Stimulated activated CD4-positive, alpha-beta T cell treated with anti-CD3 and anti-CD28 coated beads, Interleukin-1b, Interleukin-23, amount 100 ng/mL, for 48 hours (primary cell): Measurements from ENCODE around the gene DYNC1LI2.
"Not testable (repeated sequence)": the region's sequence is repeated elsewhere in the genome, so short reads cannot be mapped to it uniquely, and the experiment has no call there.

Experiments used
- DNase-seq: peaks from one replicate; pipeline ENCODE4 v3.0.0-alpha.2; 2020

DYNC1LI2 gene

DNA sequence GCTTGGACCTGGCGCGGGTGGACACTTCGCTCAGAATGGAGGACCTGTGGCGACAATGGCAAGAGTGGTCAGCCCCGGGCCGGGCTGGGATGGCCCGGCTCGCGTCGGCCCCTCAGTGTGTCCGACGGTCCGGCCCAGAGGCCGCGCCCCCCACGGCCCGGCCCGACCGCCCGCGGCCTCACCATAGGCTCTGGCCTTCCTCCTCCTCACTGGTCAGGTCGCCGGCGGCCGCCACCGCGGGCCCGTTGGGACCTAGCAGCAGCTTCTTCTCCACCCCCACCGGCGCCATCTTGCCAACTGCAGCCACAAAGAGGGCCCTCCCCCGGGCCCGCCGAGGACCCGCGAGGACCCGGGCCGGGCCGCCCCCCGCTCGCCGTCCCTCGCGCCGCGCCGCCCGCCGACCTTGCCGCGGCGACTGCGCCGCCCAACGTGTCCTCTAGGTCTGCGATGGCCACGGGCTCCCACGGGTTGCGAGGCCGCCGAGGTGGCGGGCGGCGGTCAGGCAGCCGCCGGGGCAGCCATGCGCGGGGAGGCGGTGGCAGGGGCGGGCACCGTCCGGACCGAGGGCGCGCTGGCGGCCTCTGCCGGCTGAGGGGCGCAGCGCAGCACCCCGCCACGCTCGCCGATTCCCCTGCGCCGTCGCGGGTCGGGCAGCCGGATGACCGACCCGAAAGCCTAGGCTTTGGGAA is at the start of gene DYNC1LI2:
TSS of gene DYNC1LI2 (minus strand) at position 307 of the 689 bp plus-strand sequence. CDS start at position 289, 18 bp downstream.
- DNase-seq, result peak; percentile 80

DNA sequence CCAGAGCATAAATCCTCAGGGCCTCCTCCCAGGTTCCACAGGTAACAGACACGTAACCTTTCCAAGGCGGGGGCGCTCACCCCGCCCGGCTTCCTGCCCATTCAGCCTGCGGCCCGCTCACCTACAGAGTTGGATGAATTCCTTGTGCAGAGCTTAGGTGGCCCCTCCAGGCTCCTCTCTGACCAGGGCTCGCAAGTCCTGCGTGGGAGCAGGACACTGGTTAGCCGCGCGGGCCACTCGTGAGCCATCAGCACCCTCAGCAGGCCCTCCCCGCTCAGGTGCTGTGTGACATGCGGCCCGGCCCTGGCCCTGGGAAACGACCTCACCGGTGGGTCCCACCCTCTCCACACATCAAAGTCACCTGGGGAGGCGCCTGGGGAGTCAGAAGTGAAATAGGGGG is 49.4 kb upstream of the DYNC1LI2 start:
- no peak for DNase-seq

DNA sequence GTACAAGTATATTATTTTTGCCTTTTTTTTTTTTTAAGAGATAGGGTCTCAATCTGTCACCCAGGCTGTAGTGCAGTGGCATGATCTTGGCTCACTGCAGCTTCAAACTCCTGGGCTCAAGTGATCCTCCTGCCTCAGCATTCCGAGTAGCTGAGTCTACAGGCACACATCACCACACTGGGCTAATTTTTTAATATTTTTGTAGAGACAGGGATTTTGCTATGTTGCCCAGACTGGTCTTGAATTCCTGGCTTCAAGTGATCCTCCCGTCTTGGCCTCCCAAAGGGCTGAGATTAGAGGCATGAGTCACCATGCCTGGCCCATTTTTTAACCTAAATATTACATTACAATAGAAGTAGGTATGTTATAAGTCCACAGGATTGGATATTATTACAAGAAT is 46.8 kb upstream of the DYNC1LI2 start:
- no peak for DNase-seq

DNA sequence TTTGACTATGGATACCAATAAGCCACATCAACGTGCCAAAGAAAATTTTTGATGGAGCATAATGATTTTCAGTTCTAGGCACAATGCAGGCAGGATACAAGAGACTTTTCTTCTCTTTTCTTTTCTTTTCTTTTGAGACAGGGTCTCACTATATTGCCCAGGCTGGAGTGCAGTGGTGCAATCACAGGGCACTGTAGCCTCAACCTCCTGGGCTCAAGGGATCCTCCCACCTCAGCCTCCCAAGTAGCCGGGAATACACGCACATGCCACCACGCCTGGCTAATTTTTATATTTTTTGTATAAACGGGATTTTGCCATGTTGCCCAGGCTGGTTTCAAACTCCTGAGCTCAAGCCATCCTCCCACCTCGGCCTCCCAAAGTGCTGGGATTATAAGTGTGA is 42.6 kb upstream of the DYNC1LI2 start:
- DNase-seq, result not testable (repeated sequence)

DNA sequence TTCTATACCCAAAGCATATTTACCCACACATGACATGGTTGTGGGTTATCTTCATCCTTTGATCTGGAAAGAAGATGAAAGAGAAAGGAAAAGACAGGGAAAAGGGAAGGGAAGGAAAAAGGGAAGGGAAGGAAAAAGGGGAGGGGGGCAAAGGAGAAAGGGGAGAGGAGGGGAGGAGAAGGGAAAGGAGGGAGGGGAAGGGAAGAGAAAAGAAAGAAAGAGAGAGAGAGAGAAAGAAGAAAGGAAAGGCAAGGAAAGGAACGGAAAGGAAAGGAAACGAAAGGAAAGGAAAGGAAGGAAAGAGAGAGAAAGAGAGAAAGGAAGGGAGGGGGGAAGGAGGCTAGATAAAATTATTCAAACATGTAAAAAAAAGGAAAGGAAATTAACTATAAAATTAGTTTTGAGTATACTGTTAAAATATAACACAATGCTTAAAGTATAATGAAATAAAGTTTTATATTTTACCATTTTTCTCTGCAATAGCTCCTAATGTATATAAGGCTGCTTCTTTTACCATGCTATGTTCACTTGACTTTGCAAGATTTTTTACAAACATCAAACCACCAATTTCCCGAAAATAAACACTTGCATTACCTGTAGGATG is 38.8 kb upstream of the DYNC1LI2 start:
- DNase-seq, result no peak

DNA sequence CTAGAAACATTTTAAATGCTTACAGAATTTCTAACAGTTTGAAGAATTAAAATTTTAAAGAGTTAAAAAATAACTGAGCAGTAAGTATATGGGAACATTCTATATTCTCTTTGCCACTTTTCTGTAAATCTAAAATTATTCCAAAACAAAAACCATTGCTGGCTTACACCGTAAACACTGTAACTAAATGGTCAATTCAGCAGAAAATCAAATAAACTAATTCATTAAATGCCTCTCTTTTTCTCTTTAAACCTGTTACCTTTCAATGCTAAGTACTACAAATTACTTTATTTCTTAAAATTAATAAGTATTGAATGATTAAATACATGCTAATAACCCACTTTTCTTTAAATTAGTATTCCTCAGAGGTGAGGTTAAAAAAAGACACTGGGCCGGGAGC is 36.0 kb upstream of the DYNC1LI2 start:
- DNase-seq, result no peak

DNA sequence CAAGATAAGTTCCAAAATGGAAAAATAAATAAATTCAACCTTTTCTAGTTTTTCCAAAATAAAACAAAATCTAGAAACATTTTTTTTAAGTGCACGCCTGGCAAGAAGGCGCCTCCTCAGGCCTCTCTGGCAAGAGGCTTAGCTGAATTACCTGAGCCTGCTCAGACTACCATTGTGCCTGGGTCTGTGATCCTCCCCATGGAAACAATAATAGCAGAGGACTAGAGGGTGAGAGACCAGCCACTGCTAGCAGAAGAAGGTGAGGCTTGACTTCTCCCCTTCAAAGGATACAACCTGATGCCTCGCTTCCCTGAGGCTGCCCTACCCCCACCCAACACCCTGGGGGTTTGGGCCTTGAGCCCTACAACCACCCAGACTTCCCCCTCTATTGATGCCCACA is 35.1 kb upstream of the DYNC1LI2 start:
- no peak for DNase-seq

DNA sequence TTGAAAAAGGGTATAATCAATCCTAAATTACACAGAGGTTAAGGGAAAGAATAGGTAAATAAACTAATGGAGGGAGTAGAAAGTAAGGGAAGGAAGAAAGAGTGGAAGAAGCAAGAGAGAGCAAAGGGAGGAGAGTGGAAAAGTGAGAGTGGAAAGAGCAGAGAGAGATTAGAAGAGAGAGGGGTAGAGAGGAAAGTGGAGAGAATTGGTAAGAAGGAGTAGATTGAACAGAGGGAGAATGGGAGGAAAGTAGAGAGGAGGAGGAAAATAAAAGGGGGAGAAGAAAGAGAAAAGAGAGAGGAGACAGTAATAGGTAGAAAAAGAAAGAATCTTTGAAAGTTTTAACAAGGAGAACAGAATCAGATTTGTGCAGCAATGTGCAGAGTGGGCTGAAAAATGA is 25.0 kb upstream of the DYNC1LI2 start:
- no peak for DNase-seq

DNA sequence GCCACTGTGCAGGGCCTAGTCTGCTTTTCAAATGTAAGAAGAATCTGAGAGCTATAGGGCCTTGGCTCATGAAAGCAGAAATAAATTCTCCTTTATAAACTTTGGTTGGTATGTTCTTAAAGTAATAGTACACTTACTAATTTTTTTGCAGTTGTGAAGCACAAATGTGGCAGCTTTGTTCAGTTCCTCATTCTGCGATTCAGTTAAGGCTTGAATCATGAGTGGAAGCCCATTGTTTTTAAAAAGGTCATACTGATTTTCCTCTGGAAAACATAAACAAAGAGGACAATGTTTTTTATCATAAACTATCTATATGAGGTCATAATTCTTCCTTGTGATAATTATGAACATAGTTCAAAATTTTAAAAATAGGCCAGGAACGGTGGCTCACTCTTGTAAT is 23.6 kb upstream of the DYNC1LI2 start:
- no peak for DNase-seq

DNA sequence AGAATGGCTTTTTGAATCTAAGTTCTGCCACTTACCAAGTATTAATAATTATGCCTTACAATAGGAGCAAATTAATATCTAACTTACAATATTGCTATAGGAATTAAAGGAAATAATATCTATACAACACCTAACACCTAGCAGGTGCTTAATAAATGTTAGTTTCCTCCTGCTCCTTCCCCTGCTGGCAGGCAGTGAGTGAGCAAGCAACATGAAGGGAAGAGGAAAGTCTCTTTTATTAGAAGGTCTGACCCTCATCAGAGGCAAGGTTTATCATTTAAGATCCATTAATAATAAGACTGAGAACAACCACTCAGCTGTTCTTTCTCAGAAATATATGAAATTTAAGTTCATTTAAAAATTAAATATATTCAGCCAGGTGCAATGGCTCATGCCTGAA is 6.7 kb upstream of the DYNC1LI2 start:
- DNase-seq, result no peak

DNA sequence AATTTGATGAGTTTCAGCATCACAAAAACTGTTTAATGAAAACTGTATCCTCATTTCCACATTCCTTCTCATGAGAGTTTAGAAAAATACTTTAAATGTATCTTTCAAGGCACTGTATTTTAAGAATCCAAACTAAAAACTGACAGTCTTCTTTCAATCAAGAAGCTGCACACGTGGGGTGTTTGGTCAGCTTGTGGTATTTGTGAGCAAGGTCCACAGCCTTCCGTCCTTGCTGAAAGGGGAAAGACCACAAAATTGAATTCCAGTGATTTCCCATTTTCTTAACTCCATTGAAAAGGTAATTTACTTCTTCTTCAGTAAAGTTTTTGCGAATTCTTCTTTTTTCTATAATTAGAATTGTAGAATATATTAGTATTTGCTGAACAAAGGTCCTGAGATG is 3.4 kb upstream of the DYNC1LI2 start:
- DNase-seq, result no peak

DNA sequence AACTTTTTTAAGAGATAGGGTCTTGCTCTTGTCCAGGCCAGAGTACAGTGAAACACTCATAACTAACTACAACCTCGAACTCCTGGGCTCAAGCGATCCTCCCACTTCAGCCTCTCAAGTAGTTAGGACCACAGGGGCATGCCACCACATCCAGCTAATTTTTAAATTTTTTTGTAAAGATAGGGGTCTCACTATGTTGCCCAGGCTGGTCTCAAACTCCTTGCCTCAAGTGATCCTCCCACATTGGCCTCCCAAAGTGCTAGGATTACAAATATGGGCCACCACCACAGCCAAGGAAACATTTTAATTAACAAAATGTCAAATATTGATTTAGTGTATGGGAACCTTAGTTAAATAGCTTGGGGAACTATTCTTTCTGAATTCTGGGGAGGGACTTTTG is 2.8 kb upstream of the DYNC1LI2 start:
- no peak for DNase-seq

DNA sequence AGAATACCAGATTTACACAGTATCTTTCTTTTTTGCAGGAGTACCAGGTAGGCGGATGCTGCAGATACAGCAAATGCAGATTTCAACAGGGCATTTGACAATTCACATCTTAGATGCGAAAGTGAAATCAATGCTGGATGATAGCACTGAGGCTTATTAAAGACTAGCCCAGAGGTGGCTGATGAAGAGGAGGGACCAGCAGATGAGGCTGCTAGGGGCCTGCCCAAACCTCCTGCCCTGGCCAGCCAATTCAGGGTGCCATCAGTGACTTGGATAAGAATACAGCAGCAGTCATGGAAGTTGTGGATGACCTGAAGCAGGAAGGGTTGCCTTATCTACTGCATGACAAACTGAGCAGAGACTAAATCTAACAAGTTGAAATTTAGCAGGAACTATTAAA is 1.5 kb upstream of the DYNC1LI2 start:
- no peak for DNase-seq

DNA sequence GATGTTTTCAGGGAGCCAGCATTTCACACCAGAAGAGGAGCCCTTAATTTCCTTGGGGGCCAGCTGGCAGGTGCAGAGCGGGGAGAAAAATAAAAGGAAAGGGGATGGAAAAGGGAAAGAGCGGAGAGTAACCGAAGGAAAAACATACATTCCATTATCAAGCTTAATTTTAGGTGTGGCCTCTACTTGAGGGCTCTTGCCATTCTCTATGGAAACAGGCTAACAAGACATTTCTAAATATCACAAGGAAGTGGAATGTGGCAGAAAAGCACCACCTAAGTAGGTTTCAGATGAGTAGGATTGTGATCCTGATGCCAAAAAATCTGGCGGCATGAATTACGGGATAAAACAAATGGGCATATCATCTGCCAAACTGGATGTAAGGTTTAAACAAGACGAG is 970 bp upstream of the DYNC1LI2 start:
- DNase-seq, result no peak

DNA sequence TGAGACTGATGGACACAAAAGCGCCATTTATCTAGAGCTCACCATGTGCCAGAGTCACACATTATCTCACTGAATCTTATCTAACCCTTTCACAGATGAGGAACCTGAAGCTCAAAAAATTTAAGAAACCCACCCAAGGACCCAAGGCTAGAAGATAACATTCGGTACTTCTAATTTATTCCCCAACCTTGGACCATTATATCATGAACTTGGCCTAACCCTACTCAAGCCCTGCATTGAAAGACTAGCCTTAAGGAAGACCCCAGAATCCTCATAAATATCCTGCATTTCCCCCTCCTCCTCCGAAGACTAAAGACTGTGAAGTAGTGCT is 548 bp upstream of the DYNC1LI2 start:
- no peak for DNase-seq

DNA sequence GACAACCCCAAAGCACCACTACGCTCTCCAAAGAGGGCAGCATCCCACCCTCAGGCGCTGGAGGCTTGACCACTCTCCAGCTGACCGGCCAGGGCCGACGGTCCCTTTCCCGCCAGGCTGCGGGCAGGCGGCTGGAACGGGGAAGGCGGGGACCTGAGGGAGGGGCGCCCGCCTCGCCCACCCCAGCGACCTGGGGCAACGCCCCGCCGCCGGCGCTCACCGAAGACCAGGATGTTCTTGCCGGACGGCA is 431 bp downstream of the DYNC1LI2 start:
- DNase-seq, result no peak

DNA sequence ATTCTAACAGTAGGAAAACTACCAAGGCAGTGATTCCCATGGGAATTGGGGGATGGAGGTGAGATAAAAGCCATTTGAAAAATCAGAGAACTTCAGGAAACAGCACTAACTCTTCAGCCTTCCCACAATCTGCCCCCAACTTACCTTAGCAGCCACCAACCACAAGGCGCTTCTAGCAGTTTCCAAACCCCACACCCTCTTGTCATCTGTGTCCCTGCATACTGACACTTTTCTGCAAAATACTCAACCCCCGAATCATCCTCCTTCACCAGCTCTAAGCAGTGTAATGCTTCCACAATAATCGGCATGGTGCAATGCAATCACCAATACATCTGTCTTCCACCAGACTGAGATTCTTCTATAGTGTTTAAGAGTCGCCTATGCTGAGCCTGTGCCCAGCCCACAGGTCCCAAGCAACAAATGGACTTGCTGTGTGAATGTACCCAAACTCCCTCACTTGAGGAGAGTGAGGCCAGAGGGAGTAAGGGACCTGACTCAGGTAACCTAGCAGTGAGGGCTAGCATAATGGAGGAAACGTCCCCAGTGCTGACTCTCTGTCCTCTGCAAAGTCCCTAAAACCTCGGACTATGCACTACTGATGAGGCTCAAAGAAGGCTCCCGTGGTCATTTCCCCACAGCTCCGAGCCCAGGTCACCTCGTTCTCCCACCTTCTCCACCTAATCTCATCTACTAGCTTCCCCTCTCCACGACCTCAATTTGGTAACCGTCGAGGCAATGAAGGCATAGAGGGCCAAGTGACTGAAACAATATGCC is 943 bp downstream of the DYNC1LI2 start:
- no peak for DNase-seq

DNA sequence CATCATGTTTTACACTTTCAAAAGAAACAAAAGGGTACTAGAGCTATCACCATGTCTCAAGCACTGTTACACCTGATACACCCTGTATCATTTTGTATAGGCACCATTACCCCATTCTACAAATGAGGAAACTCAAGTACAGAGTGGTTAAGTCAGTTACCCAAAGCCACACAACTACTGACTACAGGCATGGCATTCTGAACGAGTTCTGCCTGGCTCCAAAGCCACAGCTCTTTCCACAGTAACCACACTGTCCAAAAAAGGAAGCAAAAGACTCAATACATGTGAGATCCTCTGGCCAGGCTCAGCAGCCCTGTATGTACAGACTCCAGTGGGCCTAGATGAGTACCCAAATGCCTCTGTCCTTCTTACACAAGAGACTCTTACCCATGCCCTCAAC is 4.7 kb downstream of the DYNC1LI2 start:
- DNase-seq, result no peak

DNA sequence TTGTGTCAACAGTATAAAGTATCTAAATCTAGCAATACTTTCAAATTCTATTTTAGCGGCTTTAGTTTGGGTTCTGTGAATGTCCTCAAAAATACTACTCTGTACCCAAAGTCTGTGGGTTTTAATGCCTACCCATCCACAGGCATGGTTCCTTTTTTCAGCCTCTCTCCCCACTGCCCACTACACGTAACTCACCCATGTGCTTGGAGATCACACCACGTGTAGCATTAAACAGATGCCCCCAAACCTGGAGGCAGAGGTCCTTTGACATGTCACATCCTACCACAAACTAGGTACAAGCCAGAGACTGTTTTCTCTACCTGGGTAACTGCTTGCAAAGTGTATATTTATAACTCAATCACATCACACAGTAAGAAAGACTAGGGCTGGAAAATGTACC is 5.4 kb downstream of the DYNC1LI2 start:
- DNase-seq, result no peak

DNA sequence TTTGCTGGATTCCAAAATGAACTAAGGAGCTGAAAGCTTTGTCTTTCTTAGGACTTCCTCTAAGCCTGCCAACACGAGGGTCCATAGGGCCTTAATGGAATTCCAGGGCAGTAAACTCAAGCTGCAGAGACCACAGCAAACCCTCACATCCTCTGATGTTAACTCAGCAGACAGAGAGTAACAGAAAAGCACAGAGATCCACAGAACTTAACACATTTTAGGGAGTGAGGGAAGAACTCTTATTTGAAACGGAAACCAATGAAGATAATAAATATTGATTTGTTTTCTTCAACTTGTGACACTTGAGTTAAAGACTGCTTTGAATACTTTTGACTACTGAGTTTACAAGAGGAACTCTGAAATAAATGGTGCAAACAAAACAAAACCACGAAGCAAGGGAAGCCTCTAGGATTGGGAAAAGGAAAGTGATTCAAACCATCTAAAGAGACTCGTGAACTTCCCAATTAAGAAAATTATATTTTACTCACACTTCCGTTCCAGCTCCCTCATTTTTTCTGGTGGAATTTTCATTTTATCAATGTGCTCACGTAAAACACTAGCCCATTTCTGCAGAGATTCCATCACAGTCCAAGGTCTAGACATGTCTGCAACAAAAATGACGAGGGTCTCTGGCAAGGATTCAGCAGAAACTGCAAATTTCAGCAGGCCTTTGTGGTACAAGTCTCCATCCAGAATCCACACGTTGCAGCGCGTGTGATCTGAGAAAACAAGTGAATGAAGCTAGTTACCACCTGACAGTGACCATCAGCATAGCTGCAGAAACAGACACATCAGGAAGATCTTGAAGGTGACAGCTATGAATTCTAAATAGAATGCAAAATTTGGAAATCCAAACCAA is 9.2 kb downstream of the DYNC1LI2 start:
- no peak for DNase-seq

DNA sequence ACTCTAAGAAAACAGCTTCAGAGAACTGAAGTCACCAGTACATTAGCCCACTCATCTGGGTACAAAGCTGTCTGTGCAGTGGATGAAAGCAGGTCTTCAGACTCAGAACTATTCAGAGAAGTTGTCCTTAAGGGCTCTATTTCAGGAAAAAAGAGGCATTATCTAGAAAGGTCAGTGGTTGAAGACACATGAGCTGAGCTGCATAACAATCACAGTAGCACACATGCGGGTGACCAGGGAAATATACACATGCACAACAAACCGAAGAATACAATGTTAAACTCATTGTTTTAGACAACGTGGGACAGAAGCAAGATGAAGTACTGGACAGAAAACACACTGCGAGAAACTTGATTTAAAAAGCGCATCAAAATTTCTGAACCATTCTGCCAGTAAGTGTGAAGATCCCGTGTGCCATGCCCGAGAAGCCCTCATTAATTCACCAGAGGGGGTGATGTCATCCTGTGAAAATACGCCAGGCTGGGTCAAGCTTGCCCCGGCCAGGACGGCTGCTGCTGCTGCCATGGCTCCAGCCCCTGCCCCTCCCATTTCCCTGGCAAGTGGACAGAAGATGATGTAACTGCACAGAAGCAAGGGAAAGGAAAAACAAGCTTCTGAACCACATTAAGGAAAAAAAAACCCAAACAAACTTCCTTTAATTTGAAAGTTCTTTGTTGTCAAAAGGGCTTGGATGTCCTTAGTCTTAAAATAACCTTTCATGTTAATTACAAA is 10.1 kb downstream of the DYNC1LI2 start:
- DNase-seq, result no peak

DNA sequence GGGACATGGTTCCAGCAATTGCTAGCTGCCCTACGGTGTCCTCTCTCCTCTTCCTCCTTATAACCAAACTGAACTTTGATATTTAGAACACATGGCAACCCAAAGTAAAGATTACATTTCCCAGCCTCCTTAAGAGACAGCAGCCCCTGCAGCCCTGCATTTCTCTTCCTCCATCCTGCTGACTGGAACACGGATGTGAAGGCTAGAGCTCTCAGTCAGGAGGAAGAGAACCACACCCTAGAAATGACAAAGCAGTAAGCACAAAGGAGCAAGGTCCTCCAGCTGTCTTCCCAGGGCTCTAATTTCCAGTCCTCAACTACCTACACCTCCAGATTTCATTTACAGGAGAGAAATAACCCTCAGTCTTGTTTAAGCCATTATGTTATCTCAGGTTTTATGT is 10.9 kb downstream of the DYNC1LI2 start:
- DNase-seq, result no peak

DNA sequence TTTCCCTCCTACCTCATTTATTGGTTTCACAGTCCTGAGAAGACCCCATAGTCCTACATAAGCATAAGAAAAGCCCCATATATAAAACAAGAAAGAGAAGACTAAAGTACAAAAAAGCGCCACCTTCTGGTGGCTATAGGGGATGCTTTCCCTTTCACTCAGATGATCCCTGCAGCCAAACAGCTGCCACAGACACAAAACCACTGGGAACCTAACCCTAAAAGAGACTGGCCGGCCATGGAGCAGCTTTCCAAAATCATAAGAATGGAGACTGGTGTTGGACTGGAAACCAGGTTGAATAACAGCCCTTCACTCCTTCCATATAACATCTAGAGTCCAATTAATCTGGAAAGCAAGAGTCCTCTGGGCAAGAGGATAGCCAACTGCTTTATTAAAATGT is 11.4 kb downstream of the DYNC1LI2 start:
- DNase-seq, result peak; percentile 18
